K562 (cell line): ENCODE measurements around the gene ARAP1. TPM values are rescaled to one million over a fixed set of nuclear protein-coding genes. Genes with fewer than 3 reads are reported as not detected.
A peak's percentile ranks its signal among the peaks of the same experiment; 100 is the strongest.

ENCODE experiments used
- ATAC-seq: fragments of 200-7000 bp; cut with Tn5 transposase; 3 replicates; pipeline ENCODE4 v1.9.1; 2020; ENCODE audit warnings: moderate library complexity
- BruUV-seq: library from RNA; stranded (reverse); fragments of 400-500 nt; replicated peaks from 2 replicates; lab custom pipeline; 2021; lab: Mats Ljungman, UMichigan
- CTCF ChIA-PET: fragments of 300-600 bp; formaldehyde crosslinking; extraction: SDS; loops from one replicate; lab custom pipeline; 2021; ENCODE audit warnings: low intra/inter-chr PET ratio; lab: Yijun Ruan, JAX
- POLR2A ChIA-PET: fragments of 300-600, 350-650 bp; sonication (Branson Sonifier 250); formaldehyde crosslinking; extraction: SDS; loops from one replicate; lab custom pipeline; 2021; ENCODE audit warnings: antibody characterized with exemption, inconsistent platforms; lab: Yijun Ruan, JAX
- DNase-seq, 4 experiments: peaks; one replicate each; pipeline versions ENCODE4 v3.0.0 to v3.0.0-alpha.2; 2011 to 2018; ENCODE audit warnings: low spot score in 3 of 4, mixed read lengths in 3 of 4; ENCODE audit errors: extremely low read depth in 1 of 4
- FAIRE-seq: peaks from 2 replicates; lab custom pipeline; 2011; peaks lifted over from hg19 to GRCh38; lab: Jason Lieb, UNC
- H2AFZ ChIP-seq: 2 replicates; pipeline ENCODE4 v1.6.0; 2011; ENCODE audit warnings: low read depth, low read length, control low read depth, inconsistent platforms
- H3K27ac ChIP-seq: fragments of 200-600 bp; 3 replicates; pipeline ENCODE4 v1.8.0; 2011; ENCODE audit warnings: low read depth, mild to moderate bottlenecking, control low read depth, inconsistent platforms, low read length, moderate library complexity, mixed read lengths; ENCODE audit errors: extremely low read depth
- H3K27me3 ChIP-seq, 2 experiments: fragments of 300-600 bp in 1 of 2; 2 replicates in 1 of 2; 3 replicates in 1 of 2; pipeline versions ENCODE4 v1.6.0 to v1.8.0; 2011; ENCODE audit warnings: inconsistent platforms in 2 of 2, low read length in 2 of 2, mild to moderate bottlenecking in 1 of 2, mixed read lengths in 1 of 2, moderate library complexity in 1 of 2; ENCODE audit not compliant: control insufficient read depth in 2 of 2, insufficient read depth in 2 of 2
- H3K36me3 ChIP-seq: fragments of 300-600 bp; 3 replicates; pipeline ENCODE4 v1.8.0; 2011; ENCODE audit warnings: mild to moderate bottlenecking, low read length, inconsistent platforms; ENCODE audit not compliant: control insufficient read depth, insufficient read depth
- H3K4me1 ChIP-seq, 2 experiments: fragments of 200-600 bp in 1 of 2; replicated peaks in 1 of 2; 2 replicates in 1 of 2; 3 replicates in 1 of 2; pipeline versions ENCODE4 v1.5.1 to v1.8.0; 2011; ENCODE audit warnings: inconsistent platforms in 2 of 2, low read length in 2 of 2, mild to moderate bottlenecking in 1 of 2, mixed read lengths in 1 of 2, moderate library complexity in 1 of 2; ENCODE audit not compliant: control insufficient read depth in 2 of 2, insufficient read depth in 2 of 2
- H3K4me2 ChIP-seq: 2 replicates; pipeline ENCODE4 v1.6.1; 2011; ENCODE audit warnings: low read length, control low read depth, inconsistent platforms, mixed read lengths; ENCODE audit not compliant: insufficient read depth
- H3K4me3 ChIP-seq: fragments of 200-600 bp; sonication (generic), shearing (Covaris generic); 2 replicates; pipeline ENCODE4 v1.5.1; 2016; ENCODE audit warnings: control low read depth, inconsistent platforms
- H3K79me2 ChIP-seq: fragments of 200-600 bp; 3 replicates; pipeline ENCODE4 v1.8.0; 2011; ENCODE audit warnings: low read length, inconsistent platforms; ENCODE audit not compliant: control insufficient read depth, insufficient read depth
- H3K9ac ChIP-seq, 2 experiments: 2 replicates each; pipeline versions ENCODE4 v1.6.0 to v1.6.1; 2011; ENCODE audit warnings: low read depth in 2 of 2, low read length in 2 of 2, control low read depth in 1 of 2, inconsistent platforms in 1 of 2, mild to moderate bottlenecking in 1 of 2, mixed read lengths in 1 of 2; ENCODE audit not compliant: insufficient read depth in 1 of 2
- H3K9me1 ChIP-seq: one replicate; pipeline ENCODE4 v1.6.0; 2011; ENCODE audit warnings: inconsistent platforms, mild to moderate bottlenecking, low read length, moderate library complexity; ENCODE audit not compliant: control insufficient read depth, insufficient read depth
- H3K9me3 ChIP-seq: replicated peaks from 2 replicates; pipeline ENCODE4 v1.5.1; 2011; ENCODE audit warnings: low read depth, low read length, inconsistent platforms; ENCODE audit not compliant: control insufficient read depth, insufficient read depth
- H4K20me1 ChIP-seq: replicated peaks from 2 replicates; pipeline ENCODE4 v1.6.1; 2011; ENCODE audit warnings: low read length, inconsistent platforms, mixed read lengths; ENCODE audit not compliant: control insufficient read depth, insufficient read depth
- KLF16 ChIP-seq: IDR thresholded peaks from 2 replicates; pipeline ENCODE4 v1.6.1; 2016; ENCODE audit warnings: antibody characterized with exemption
- NFRKB ChIP-seq: fragments of 450-650 bp; IDR thresholded peaks from 2 replicates; pipeline ENCODE4 v1.6.1; 2016; ENCODE audit warnings: low read depth
- RERE ChIP-seq: sonication (generic); formaldehyde crosslinking; IDR thresholded peaks from 2 replicates; pipeline ENCODE4 v1.8.0; 2023; ENCODE audit warnings: missing genetic modification reagents, mild to moderate bottlenecking, borderline replicate concordance
- WGBS: fragments of 100-300 bp; shearing (Covaris generic); methylation state at CpG from one replicate; pipeline ENCODE4 v1.1.6; 2016; ENCODE audit warnings: low coverage, mixed read lengths; ENCODE audit not compliant: insufficient coverage; ENCODE audit errors: missing lambda C conversion rate; 5-methylcytosine and 5-hydroxymethylcytosine counted together
- in situ Hi-C: fragments of 300-500 bp; cut with MboI; formaldehyde crosslinking; loops from 4 replicates; pipeline ENCODE4 v1.15.0; 2018; ENCODE audit warnings: inconsistent platforms, mixed read lengths
- intact Hi-C: fragments of 100-400 bp; cut with micrococcal nuclease; formaldehyde crosslinking; loops from 2 replicates; pipeline ENCODE4 v1.14.2; 2022
- polyA plus RNA-seq, 8 experiments: library from polyadenylated mRNA; depleted of rRNA in 4 of 8; stranded (reverse) in 5 of 8; unstranded in 3 of 8; fragments of >200 nt; fragmentation: Nextera tagmentation in 2 of 8; fragmentation: Illumina TruSeq in 1 of 8; extraction: Ambion mirVana in 2 of 8; extraction: Trizol in 1 of 8; gene quantifications; 2 replicates each; pipeline versions ENCODE4 v1.2.1 to v1.2.3, GENCODE V29; 2011 to 2014; ENCODE audit warnings: inconsistent platforms in 1 of 8, missing spikeins in 1 of 8
- total RNA-seq, 7 experiments: library from RNA; depleted of rRNA in 6 of 7; stranded (reverse); fragments of >200 nt in 6 of 7; fragmentation: Illumina TruSeq in 2 of 7; extraction: Trizol in 2 of 7; gene quantifications; 2 replicates each; pipeline versions ENCODE4 v1.2.1 to v1.2.3, GENCODE V29; 2011 to 2021; ENCODE audit warnings: low replicate concordance in 1 of 7

ARAP1 gene
- total and polyA plus RNA-seq, 9 of the 15 experiments (the other 6 are each of a cell fraction or from before 2014, with no cell fraction given), result 0.23 to 67.0 (median 24.6) TPM

- no peak for TF ChIP-seq NFRKB
Observed at GRCh38 chr11:72746821-72747220, 5.4 kb downstream of the ARAP1 start (continued).

- H4K20me1 ChIP-seq, result peaks cover 12% of the 10 kb centered on the region
Observed at GRCh38 chr11:72745925-72746550, 6.2 kb downstream of the ARAP1 start.

More at GRCh38 chr11:72745925-72746550, 6.2 kb downstream of the ARAP1 start:
- H3K4me3 ChIP-seq, result no peak overlapping the region
- 73% methylated on average over 8 of the region's 11 CpGs for WGBS
- CTCF ChIA-PET, result no interaction called here
- H2AFZ ChIP-seq, result no peak overlapping the region
- TF ChIP-seq KLF16 (no peak), RERE (CRISPR knock-in tag) (no peak)
- TF ChIP-seq, all 486 proteins: peak for 0
- in situ Hi-C loops (no loop called here), intact Hi-C loops (no loop called here)
- H3K79me2 ChIP-seq, result peaks cover 88% of the 10 kb centered on the region
- H3K4me2 ChIP-seq, result no peak overlapping the region
- H3K9me1 ChIP-seq, result peaks cover 18% of the 10 kb centered on the region
- peaks cover 67 to 80% of the 10 kb centered on the region in 2 experiments for H3K4me1 ChIP-seq
- ATAC-seq (no peak; the same call in 2 of the 3 replicates), FAIRE-seq (no peak), DNase-seq (no peak)
- no peaks in the 10 kb centered on the region for H3K27me3 ChIP-seq
- H3K36me3 ChIP-seq, result peaks cover 23% of the 10 kb centered on the region; the same call in 2 of the 3 replicates
- BruUV-seq, result no TSS peak
- no peak overlapping the region for H3K27ac ChIP-seq
- POLR2A ChIA-PET, result interaction anchor here (0.7 to 1.7 kb wide), 6 partner anchors 9 to 484 kb away, joined by 3 to 6 read pairs (median 3); no protein-coding TSS in a partner anchor
- H3K9ac ChIP-seq, result peak overlapping the region in 1 of 2 experiments; percentile 77; a peak in 2 of 4 replicates
- H3K9me3 ChIP-seq, result no peaks in the 10 kb centered on the region
